ENCODE results near the gene CT47A1.
"Not testable (repeated sequence)": the region's sequence is repeated elsewhere in the genome, so short reads cannot be mapped to it uniquely, and the experiment has no call there.

The CT47A1 gene

GRCh38 chrX:120985660-120986059, at the start of gene CT47A1:
CT47A1 (minus strand) TSS chrX:120985760; CDS start chrX:120985529, 231 bp downstream.
- DNase-seq, result not testable (repeated sequence)

GRCh38 chrX:121032531-121032930, 47.0 kb upstream of the CT47A1 start:
- no peak for DNase-seq

- no peak for DNase-seq
Observed at GRCh38 chrX:121030083-121030482, 44.5 kb upstream of the CT47A1 start.

- DNase-seq, result peak; percentile 64
Observed at GRCh38 chrX:121028419-121028818, 42.9 kb upstream of the CT47A1 start.

- no peak for DNase-seq
Observed at GRCh38 chrX:121014826-121015225, 29.3 kb upstream of the CT47A1 start.

- no peak for DNase-seq
Observed at GRCh38 chrX:121013897-121014455, 28.4 kb upstream of the CT47A1 start.

GRCh38 chrX:121011254-121011653, 25.7 kb upstream of the CT47A1 start:
- no peak for DNase-seq

GRCh38 chrX:121010218-121010617, 24.7 kb upstream of the CT47A1 start:
- DNase-seq, result no peak

GRCh38 chrX:121009764-121010163, 24.2 kb upstream of the CT47A1 start:
- no peak for DNase-seq

- DNase-seq, result no peak
Observed at GRCh38 chrX:121008920-121009319, 23.4 kb upstream of the CT47A1 start.

- peak; percentile 3 for DNase-seq
Observed at GRCh38 chrX:121000589-121000988, 15.0 kb upstream of the CT47A1 start.

- no peak for DNase-seq
Observed at GRCh38 chrX:120999413-120999812, 13.9 kb upstream of the CT47A1 start.

- DNase-seq, result not testable (repeated sequence)
Observed at GRCh38 chrX:120956500-120956899, 29.1 kb downstream of the CT47A1 start, which contains the start of gene CT47A7. CT47A7 (minus strand) TSS chrX:120956600; CDS start chrX:120956345, 255 bp downstream.

Data from NCI-H1105 treated with DMSO at 0.1 percent for 48 hours (cell line).